H9 (cell line): Measurements from ENCODE around the gene MPZL1. TPM values are rescaled to one million over a fixed set of nuclear protein-coding genes. Genes with fewer than 3 reads are reported as not detected.

Experiments
- DNase-seq: peaks from one replicate; pipeline ENCODE4 v3.0.0-alpha.2; 2017
- H2AFZ ChIP-seq: one replicate; pipeline ENCODE4 v1.6.1; 2013; ENCODE audit warnings: mild to moderate bottlenecking, low read length, control low read depth, moderate library complexity
- H2AK5ac ChIP-seq: 2 replicates; pipeline ENCODE4 v1.6.1; 2013; ENCODE audit warnings: low read length, control low read depth, mixed read lengths; ENCODE audit not compliant: insufficient read length
- H2BK120ac ChIP-seq: one replicate; pipeline ENCODE4 v1.6.1; 2013; ENCODE audit warnings: low read depth, mild to moderate bottlenecking, low read length, control low read depth, inconsistent platforms; ENCODE audit not compliant: poor library complexity, severe bottlenecking
- H2BK12ac ChIP-seq: 2 replicates; pipeline ENCODE4 v1.6.1; 2013; ENCODE audit warnings: low read length, control low read depth, mixed read lengths, low read depth; ENCODE audit not compliant: insufficient read length
- H2BK15ac ChIP-seq: 2 replicates; pipeline ENCODE4 v1.6.1; 2013; ENCODE audit warnings: low read depth, low read length, control low read depth
- H2BK20ac ChIP-seq: one replicate; pipeline ENCODE4 v1.6.1; 2013; ENCODE audit warnings: low read depth, mild to moderate bottlenecking, low read length, control low read depth, inconsistent platforms; ENCODE audit not compliant: poor library complexity, severe bottlenecking
- H2BK5ac ChIP-seq: 2 replicates; pipeline ENCODE4 v1.6.1; 2013; ENCODE audit warnings: low read length, control low read depth, mixed read lengths; ENCODE audit not compliant: insufficient read length
- H3K14ac ChIP-seq: 2 replicates; pipeline ENCODE4 v1.6.1; 2013; ENCODE audit warnings: low read length, control low read depth; ENCODE audit not compliant: insufficient read depth
- H3K18ac ChIP-seq: 2 replicates; pipeline ENCODE4 v1.6.1; 2013; ENCODE audit warnings: low read depth, mild to moderate bottlenecking, mixed read lengths, low read length, control low read depth; ENCODE audit not compliant: insufficient read length
- H3K23ac ChIP-seq: 2 replicates; pipeline ENCODE4 v1.6.1; 2013; ENCODE audit warnings: low read length, control low read depth, mixed read lengths, low read depth; ENCODE audit not compliant: insufficient read length
- H3K23me2 ChIP-seq: 2 replicates; pipeline ENCODE4 v1.6.1; 2013; ENCODE audit warnings: low read depth, mild to moderate bottlenecking, mixed read lengths, low read length, control low read depth; ENCODE audit not compliant: insufficient read length, poor library complexity, severe bottlenecking
- H3K27ac ChIP-seq: 2 replicates; pipeline ENCODE4 v1.5.1; 2013; ENCODE audit warnings: low read length, control low read depth, mixed read lengths, low read depth; ENCODE audit not compliant: insufficient read length
- H3K27me3 ChIP-seq: 2 replicates; pipeline ENCODE4 v1.6.1; 2013; ENCODE audit warnings: low read length, control low read depth, inconsistent platforms; ENCODE audit not compliant: insufficient read depth
- H3K4ac ChIP-seq: 2 replicates; pipeline ENCODE4 v1.6.1; 2013; ENCODE audit warnings: low read depth, mild to moderate bottlenecking, control low read depth, inconsistent platforms, low read length, moderate library complexity
- H3K4me1 ChIP-seq: 2 replicates; pipeline ENCODE4 v1.6.1; 2013; ENCODE audit warnings: low read length, control low read depth, inconsistent platforms; ENCODE audit not compliant: insufficient read depth
- H3K4me2 ChIP-seq: 2 replicates; pipeline ENCODE4 v1.6.1; 2013; ENCODE audit warnings: low read length, control low read depth, mixed read lengths; ENCODE audit not compliant: insufficient read length, insufficient read depth
- H3K56ac ChIP-seq: 2 replicates; pipeline ENCODE4 v1.6.1; 2013; ENCODE audit warnings: low read depth, mild to moderate bottlenecking, mixed read lengths, low read length, control low read depth; ENCODE audit not compliant: insufficient read length
- H3K79me1 ChIP-seq: 2 replicates; pipeline ENCODE4 v1.6.1; 2013; ENCODE audit warnings: low read depth, mild to moderate bottlenecking, moderate library complexity, low read length, control low read depth, inconsistent platforms; ENCODE audit not compliant: insufficient read depth, poor library complexity, severe bottlenecking
- H3K79me2 ChIP-seq: 2 replicates; pipeline ENCODE4 v1.6.1; 2013; ENCODE audit warnings: low read length, control low read depth, inconsistent platforms; ENCODE audit not compliant: insufficient read depth
- H3K9ac ChIP-seq: 2 replicates; pipeline ENCODE4 v1.6.1; 2013; ENCODE audit warnings: low read length, control low read depth, mixed read lengths; ENCODE audit not compliant: insufficient read length; ENCODE audit errors: extremely low read depth
- H3K9me3 ChIP-seq: one replicate; pipeline ENCODE4 v1.6.1; 2013; ENCODE audit warnings: low read depth, low read length, inconsistent platforms; ENCODE audit not compliant: control insufficient read depth
- H3T11ph ChIP-seq: one replicate; pipeline ENCODE4 v1.6.1; 2013; ENCODE audit warnings: mild to moderate bottlenecking, low read length, control low read depth, inconsistent platforms
- H4K20me1 ChIP-seq: one replicate; pipeline ENCODE4 v1.6.1; 2013; ENCODE audit not compliant: control insufficient read depth, insufficient read length, insufficient read depth
- H4K5ac ChIP-seq: 2 replicates; pipeline ENCODE4 v1.6.1; 2013; ENCODE audit warnings: low read depth, mild to moderate bottlenecking, mixed read lengths, low read length, control low read depth; ENCODE audit not compliant: insufficient read length
- H4K8ac ChIP-seq: replicated peaks from 2 replicates; pipeline ENCODE4 v1.6.1; 2013; ENCODE audit warnings: low read length, control low read depth, mixed read lengths, low read depth; ENCODE audit not compliant: insufficient read length
- H4K91ac ChIP-seq: 2 replicates; pipeline ENCODE4 v1.6.1; 2013; ENCODE audit warnings: low read depth, mild to moderate bottlenecking, moderate library complexity, mixed read lengths, low read length, control low read depth; ENCODE audit not compliant: insufficient read length
- H3K27ac Mint-ChIP-seq, 3 experiments: 2 replicates in 2 of 3; 3 replicates in 1 of 3; pipeline ENCODE4 v1.8.0; 2020 to 2021; ENCODE audit warnings: mixed read lengths in 3 of 3, mild to moderate bottlenecking in 1 of 3, moderate library complexity in 1 of 3
- H3K27me3 Mint-ChIP-seq: 2 replicates; pipeline ENCODE4 v1.8.0; 2021; ENCODE audit warnings: low read depth, mild to moderate bottlenecking, moderate library complexity, mixed read lengths
- H3K36me3 Mint-ChIP-seq, 3 experiments: 2 replicates in 2 of 3; 3 replicates in 1 of 3; pipeline ENCODE4 v1.8.0; 2020 to 2021; ENCODE audit warnings: low read depth in 3 of 3, mixed read lengths in 3 of 3; ENCODE audit not compliant: insufficient read depth in 1 of 3
- H3K4me1 Mint-ChIP-seq, 2 experiments: 2 replicates each; pipeline ENCODE4 v1.8.0; 2020; ENCODE audit warnings: mixed read lengths in 2 of 2
- H3K4me3 Mint-ChIP-seq, 2 experiments: 2 replicates in 1 of 2; 3 replicates in 1 of 2; pipeline ENCODE4 v1.8.0; 2020 to 2021; ENCODE audit warnings: mild to moderate bottlenecking in 2 of 2, mixed read lengths in 2 of 2, moderate library complexity in 1 of 2
- H3K9me3 Mint-ChIP-seq, 2 experiments: 2 replicates in 1 of 2; 3 replicates in 1 of 2; pipeline ENCODE4 v1.8.0; 2020; ENCODE audit warnings: mild to moderate bottlenecking in 2 of 2, mixed read lengths in 2 of 2, moderate library complexity in 1 of 2
- CTCF ChIP-seq: fragments of 200-600 bp; sonication (generic); conservative IDR thresholded peaks from 3 replicates; pipeline ENCODE4 v1.8.0; 2021; ENCODE audit warnings: antibody characterized with exemption, mild to moderate bottlenecking
- WGBS: extraction: QIAGEN DNeasy Blood & Tissue Kit; methylation state at CpG from one replicate; pipeline ENCODE4 v1.1.7; 2013; ENCODE audit warnings: missing lambda C conversion rate, low lambda C conversion rate, mixed read lengths; ENCODE audit not compliant: insufficient read length; ENCODE audit errors: extremely low coverage; 5-methylcytosine and 5-hydroxymethylcytosine counted together
- total RNA-seq: library from RNA; stranded (reverse); gene quantifications from 2 replicates; pipeline ENCODE4 v1.2.1, GENCODE V29; 2021

MPZL1 gene
- total RNA-seq, 1 experiment from 2014 or later: 60.7 TPM

GRCh38 chr1:167681024-167681423 lies 40.8 kb upstream of the MPZL1 start:
- Mint-ChIP-seq H3K9me3 (no peaks in the 10 kb centered on the region), H3K4me3 (no peak overlapping the region), H3K36me3 (no peaks in the 10 kb centered on the region), H3K4me1 (peaks cover 32 to 34% of the 10 kb centered on the region in 2 experiments), H3K27me3 (peaks cover 3% of the 10 kb centered on the region; the same call in 1 of the 2 replicates), H3K27ac (no peak overlapping the region)
- H3K23me2 ChIP-seq: no peaks in the 10 kb centered on the region
- no peaks in the 10 kb centered on the region for H3K4me1 ChIP-seq
- no peak for DNase-seq
- H3K9me3 ChIP-seq: no peaks in the 10 kb centered on the region
- no peak overlapping the region for H2BK120ac ChIP-seq
- H3K18ac ChIP-seq: no peak overlapping the region
- H3K56ac ChIP-seq: no peak overlapping the region
- no peak overlapping the region for H2BK5ac ChIP-seq
- H2AK5ac ChIP-seq: no peak overlapping the region
- no peak overlapping the region for H3T11ph ChIP-seq
- H3K4me2 ChIP-seq: no peak overlapping the region
- no peak overlapping the region for H2BK15ac ChIP-seq
- H3K9ac ChIP-seq: no peak overlapping the region
- no peak overlapping the region for H2BK12ac ChIP-seq
- no peak overlapping the region for H3K23ac ChIP-seq
- H3K4ac ChIP-seq: no peak overlapping the region
- no peak overlapping the region for H4K8ac ChIP-seq
- H4K5ac ChIP-seq: no peak overlapping the region
- H3K27me3 ChIP-seq: no peaks in the 10 kb centered on the region
- no peaks in the 10 kb centered on the region for H4K20me1 ChIP-seq
- no peak overlapping the region for H4K91ac ChIP-seq
- no peaks in the 10 kb centered on the region for H3K79me1 ChIP-seq
- no CpG with 5 or more reads among the region's 3 CpGs for WGBS
- TF ChIP-seq CTCF: no peak
- no peaks in the 10 kb centered on the region for H3K79me2 ChIP-seq
- H3K27ac ChIP-seq: no peak overlapping the region
- no peak overlapping the region; the same call in 1 of the 2 replicates for H3K14ac ChIP-seq
- no peak overlapping the region for H2BK20ac ChIP-seq
- H2AFZ ChIP-seq: no peak overlapping the region
